SU-DHL-6 (cell line): ENCODE results near the gene EFHB.

ENCODE experiments used
- EZH2phosphoT487 ChIP-seq: fragments of 200-600 bp; sonication (generic), shearing (Covaris generic); conservative IDR thresholded peaks from 2 replicates; pipeline ENCODE4 v1.6.1; 2018; ENCODE audit warnings: mild to moderate bottlenecking, antibody characterized with exemption, low read length, moderate library complexity, mixed read lengths
- TF ChIP-seq, protein P1 (sequence below): fragments of 200-600 bp; sonication (generic); IDR thresholded peaks from one replicate; pipeline ENCODE4 v1.5.1; 2017; ENCODE audit warnings: antibody characterized with exemption, mild to moderate bottlenecking, low read length, moderate library complexity; ENCODE audit not compliant: insufficient read depth, poor library complexity, severe bottlenecking

DNA sequence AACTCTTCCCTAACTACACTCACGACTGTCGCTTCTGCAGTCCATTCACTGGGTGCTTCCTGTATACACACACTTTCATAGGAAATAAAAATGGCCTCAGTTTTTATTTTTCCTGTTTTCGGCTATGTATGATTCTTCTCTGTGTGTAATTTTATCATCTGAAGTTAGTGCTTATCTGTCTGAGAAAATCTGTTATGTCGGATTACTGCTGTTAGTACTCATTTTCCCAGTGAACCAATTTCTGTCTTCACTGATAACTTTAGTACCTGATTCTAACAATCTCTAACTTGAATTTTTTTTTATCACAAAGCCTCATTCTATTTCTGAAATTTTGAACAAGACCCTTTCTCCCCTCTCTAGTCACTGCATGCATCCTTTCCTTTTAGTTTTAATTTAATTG lies 33.8 kb upstream of the EFHB start:
- TF ChIP-seq, protein P1, sequence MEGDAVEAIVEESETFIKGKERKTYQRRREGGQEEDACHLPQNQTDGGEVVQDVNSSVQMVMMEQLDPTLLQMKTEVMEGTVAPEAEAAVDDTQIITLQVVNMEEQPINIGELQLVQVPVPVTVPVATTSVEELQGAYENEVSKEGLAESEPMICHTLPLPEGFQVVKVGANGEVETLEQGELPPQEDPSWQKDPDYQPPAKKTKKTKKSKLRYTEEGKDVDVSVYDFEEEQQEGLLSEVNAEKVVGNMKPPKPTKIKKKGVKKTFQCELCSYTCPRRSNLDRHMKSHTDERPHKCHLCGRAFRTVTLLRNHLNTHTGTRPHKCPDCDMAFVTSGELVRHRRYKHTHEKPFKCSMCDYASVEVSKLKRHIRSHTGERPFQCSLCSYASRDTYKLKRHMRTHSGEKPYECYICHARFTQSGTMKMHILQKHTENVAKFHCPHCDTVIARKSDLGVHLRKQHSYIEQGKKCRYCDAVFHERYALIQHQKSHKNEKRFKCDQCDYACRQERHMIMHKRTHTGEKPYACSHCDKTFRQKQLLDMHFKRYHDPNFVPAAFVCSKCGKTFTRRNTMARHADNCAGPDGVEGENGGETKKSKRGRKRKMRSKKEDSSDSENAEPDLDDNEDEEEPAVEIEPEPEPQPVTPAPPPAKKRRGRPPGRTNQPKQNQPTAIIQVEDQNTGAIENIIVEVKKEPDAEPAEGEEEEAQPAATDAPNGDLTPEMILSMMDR, result no peak
- no peak for TF ChIP-seq EZH2phosphoT487
